GM12878 (cell line): Measurements from ENCODE around the gene CALB2. TPM values are rescaled to one million over a fixed set of nuclear protein-coding genes. Genes with fewer than 3 reads are reported as not detected.

Experiments
- ATAC-seq: fragments of 200-7000 bp; cut with Tn5 transposase; 3 replicates; pipeline ENCODE4 v1.9.1; 2020; ENCODE audit warnings: mild to moderate bottlenecking, moderate library complexity
- BruUV-seq: library from RNA; stranded (reverse); fragments of 400-500 nt; replicated peaks from 2 replicates; lab custom pipeline; 2021; lab: Mats Ljungman, UMichigan
- CTCF ChIA-PET: fragments of 300-600 bp; sonication (Branson Sonifier 250); formaldehyde crosslinking; extraction: SDS; loops from one replicate; lab custom pipeline; 2021; ENCODE audit warnings: inconsistent platforms; lab: Yijun Ruan, JAX
- POLR2A ChIA-PET: fragments of 350-600 bp; formaldehyde crosslinking; extraction: SDS; loops from one replicate; lab custom pipeline; 2021; ENCODE audit warnings: inconsistent platforms; lab: Charles Lee
- RAD21 ChIA-PET: fragments of 300-600 bp; sonication (Branson Sonifier 250); formaldehyde crosslinking; loops from one replicate; lab custom pipeline; 2023; ENCODE audit warnings: antibody characterized with exemption; ENCODE audit not compliant: unreplicated experiment; lab: Charles Lee
- SMC1A ChIA-PET: fragments of 300-600 bp; sonication (Branson Sonifier 250); formaldehyde crosslinking; loops from one replicate; lab custom pipeline; 2023; ENCODE audit not compliant: unreplicated experiment, uncharacterized antibody; lab: Charles Lee
- DNase-seq: peaks from one replicate; pipeline ENCODE4 v3.0.0-alpha.2; 2011; ENCODE audit warnings: low read depth, low spot score
- FAIRE-seq: peaks from 3 replicates; lab custom pipeline; 2011; peaks lifted over from hg19 to GRCh38; lab: Jason Lieb, UNC
- H2AFZ ChIP-seq: 2 replicates; pipeline ENCODE4 v1.6.0; 2011; ENCODE audit warnings: low read depth, low read length, control low read depth; ENCODE audit not compliant: control insufficient read depth
- H3K27ac ChIP-seq: 2 replicates; pipeline ENCODE4 v1.5.1; 2011; ENCODE audit warnings: control low read depth; ENCODE audit not compliant: control insufficient read depth, insufficient read depth
- H3K27me3 ChIP-seq, 2 experiments: replicated peaks in 1 of 2; 2 replicates each; pipeline versions ENCODE4 v1.6.0 to v1.6.1; 2011; ENCODE audit warnings: low read length in 1 of 2; ENCODE audit not compliant: control insufficient read depth in 2 of 2, insufficient read depth in 2 of 2
- H3K36me3 ChIP-seq, 2 experiments: 2 replicates each; pipeline ENCODE4 v1.5.1; 2011; ENCODE audit warnings: low read length in 1 of 2; ENCODE audit not compliant: control insufficient read depth in 2 of 2, insufficient read depth in 2 of 2
- H3K4me1 ChIP-seq: 2 replicates; pipeline ENCODE4 v1.6.1; 2011; ENCODE audit warnings: mild to moderate bottlenecking, low read length, moderate library complexity, mixed read lengths; ENCODE audit not compliant: control insufficient read depth, insufficient read depth
- H3K4me2 ChIP-seq: 2 replicates; pipeline ENCODE4 v1.6.0; 2011; ENCODE audit warnings: control low read depth; ENCODE audit not compliant: control insufficient read depth, insufficient read depth
- H3K4me3 ChIP-seq: fragments of 200-600 bp; sonication (generic); 2 replicates; pipeline ENCODE4 v1.5.1; 2016
- H3K79me2 ChIP-seq: 2 replicates; pipeline ENCODE4 v1.6.0; 2011; ENCODE audit warnings: low read length; ENCODE audit not compliant: control insufficient read depth, insufficient read depth
- H3K9ac ChIP-seq: 2 replicates; pipeline ENCODE4 v1.8.0; 2011; ENCODE audit warnings: low read length, control low read depth, mixed read lengths; ENCODE audit not compliant: control insufficient read depth, insufficient read depth
- H3K9me3 ChIP-seq: replicated peaks from 3 replicates; pipeline ENCODE4 v1.5.1; 2011; ENCODE audit warnings: mild to moderate bottlenecking, low read length; ENCODE audit not compliant: control insufficient read depth, insufficient read depth
- H4K20me1 ChIP-seq: 2 replicates; pipeline ENCODE4 v1.6.0; 2011; ENCODE audit not compliant: control insufficient read depth, insufficient read depth
- BMI1 ChIP-seq: fragments of 450-650 bp; IDR thresholded peaks from 2 replicates; pipeline ENCODE4 v1.6.1; 2016; ENCODE audit warnings: mild to moderate bottlenecking, moderate library complexity, borderline replicate concordance
- CHD2 ChIP-seq: IDR thresholded peaks from 2 replicates; pipeline ENCODE4 v1.6.1; 2011; ENCODE audit warnings: low read depth, low read length, improper control_type of control experiment, borderline replicate concordance
- CREB1 ChIP-seq: IDR thresholded peaks from 2 replicates; pipeline ENCODE4 v1.6.1; 2012; ENCODE audit warnings: low read depth, mild to moderate bottlenecking, inconsistent platforms
- ETV6 ChIP-seq, 2 experiments: fragments of 450-650 bp in 1 of 2; IDR thresholded peaks in 1 of 2; conservative IDR thresholded peaks in 1 of 2; 2 replicates each; pipeline ENCODE4 v1.6.1; 2014; ENCODE audit warnings: antibody characterized with exemption in 1 of 2, borderline replicate concordance in 1 of 2, low read depth in 1 of 2, mild to moderate bottlenecking in 1 of 2, moderate library complexity in 1 of 2
- HDAC6 ChIP-seq: fragments of 200-600 bp; sonication (generic); IDR thresholded peaks from one replicate; pipeline ENCODE4 v1.8.0; 2017; ENCODE audit warnings: antibody characterized with exemption; ENCODE audit not compliant: unreplicated experiment
- JUNB ChIP-seq: IDR thresholded peaks from 2 replicates; pipeline ENCODE4 v1.6.1; 2016; ENCODE audit warnings: antibody characterized with exemption, mild to moderate bottlenecking
- MEF2B ChIP-seq: fragments of 450-650 bp; IDR thresholded peaks from 2 replicates; pipeline ENCODE4 v1.6.1; 2018; ENCODE audit warnings: mild to moderate bottlenecking, moderate library complexity; ENCODE audit not compliant: partially characterized antibody, poor library complexity, severe bottlenecking
- MTA3 ChIP-seq: IDR thresholded peaks from 2 replicates; pipeline ENCODE4 v1.6.1; 2012; ENCODE audit warnings: low read length, inconsistent platforms, borderline replicate concordance
- MXI1 ChIP-seq: fragments of 150-350 bp; IDR thresholded peaks from 2 replicates; pipeline ENCODE4 v1.6.1; 2011; ENCODE audit warnings: low read depth, mild to moderate bottlenecking, inconsistent platforms, low read length, improper control_type of control experiment
- TCF7 ChIP-seq: IDR thresholded peaks from 2 replicates; pipeline ENCODE4 v1.6.1; 2014; ENCODE audit warnings: antibody characterized with exemption, borderline replicate concordance
- WRNIP1 ChIP-seq: IDR thresholded peaks from 2 replicates; pipeline ENCODE4 v1.6.1; 2011; ENCODE audit warnings: low read depth, low read length, improper control_type of control experiment, borderline replicate concordance
- YY1 ChIP-seq: IDR thresholded peaks from 2 replicates; pipeline ENCODE4 v1.6.1; 2011; ENCODE audit warnings: low read depth, mild to moderate bottlenecking, low read length
- WGBS: methylation state at CpG from one replicate; pipeline ENCODE4 v1.1.6; 2016; ENCODE audit warnings: low lambda C conversion rate; ENCODE audit not compliant: insufficient replicate concordance, insufficient coverage; ENCODE audit errors: missing lambda C conversion rate; 5-methylcytosine and 5-hydroxymethylcytosine counted together
- in situ Hi-C: fragments of 300-500 bp; cut with MboI; formaldehyde crosslinking; loops from 9 replicates; pipeline ENCODE4 v1.14.3; 2018; ENCODE audit warnings: mixed read lengths
- intact Hi-C: fragments of 100-400 bp; cut with micrococcal nuclease; formaldehyde crosslinking; loops from one replicate; pipeline ENCODE4 v1.14.2; 2022; ENCODE audit not compliant: unreplicated experiment
- polyA plus RNA-seq, 11 experiments: library from polyadenylated mRNA; depleted of rRNA in 4 of 11; unstranded in 6 of 11; stranded (reverse) in 5 of 11; fragments of >200 nt; fragmentation: Nextera tagmentation in 4 of 11; fragmentation: Illumina TruSeq in 1 of 11; extraction: Ambion mirVana in 4 of 11; extraction: Trizol in 1 of 11; gene quantifications; 1 replicate in 1 of 11; 2 replicates in 10 of 11; pipeline versions ENCODE4 v1.2.1 to v1.2.3, GENCODE V29; 2011 to 2016; ENCODE audit warnings: inconsistent platforms in 2 of 11, missing spikeins in 2 of 11, low read depth in 1 of 11
- total RNA-seq, 4 experiments: library from RNA; depleted of rRNA in 3 of 4; stranded (reverse); fragments of >200 nt in 3 of 4; fragmentation: Illumina TruSeq in 1 of 4; extraction: Trizol in 1 of 4; gene quantifications; 2 replicates each; pipeline versions ENCODE4 v1.2.1 to v1.2.3, GENCODE V29; 2013 to 2021
- TF ChIP-seq, protein P1 (sequence below): IDR thresholded peaks from 2 replicates; pipeline ENCODE4 v1.6.1; 2012; ENCODE audit warnings: low read depth, low read length, improper control_type of control experiment

Gene CALB2
- total and polyA plus RNA-seq, 10 of the 15 experiments (the other 5 are each of a cell fraction or from before 2014, with no cell fraction given) = not detected

DNA sequence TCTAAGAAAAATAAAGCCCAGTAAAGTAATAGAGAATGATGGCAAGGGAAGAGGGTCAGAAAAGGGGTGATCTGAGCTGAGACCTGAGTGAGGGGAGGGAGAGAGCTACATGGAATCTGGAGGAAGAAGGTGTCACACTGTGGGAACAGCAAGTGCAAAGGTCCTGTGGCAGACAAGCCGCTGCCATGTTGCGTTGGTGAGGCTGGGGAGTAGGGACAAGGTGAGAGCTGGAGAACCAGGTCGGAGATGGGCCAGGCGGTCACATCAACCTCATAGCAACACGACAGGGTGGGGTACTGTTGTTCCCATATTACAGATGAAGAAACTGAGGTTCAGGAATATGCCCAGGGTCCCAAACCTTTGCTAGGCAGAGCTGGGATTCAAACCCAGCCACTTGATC is 16.6 kb upstream of the CALB2 start (continued):
- TF ChIP-seq JUNB (no peak), BMI1 (no peak)

DNA sequence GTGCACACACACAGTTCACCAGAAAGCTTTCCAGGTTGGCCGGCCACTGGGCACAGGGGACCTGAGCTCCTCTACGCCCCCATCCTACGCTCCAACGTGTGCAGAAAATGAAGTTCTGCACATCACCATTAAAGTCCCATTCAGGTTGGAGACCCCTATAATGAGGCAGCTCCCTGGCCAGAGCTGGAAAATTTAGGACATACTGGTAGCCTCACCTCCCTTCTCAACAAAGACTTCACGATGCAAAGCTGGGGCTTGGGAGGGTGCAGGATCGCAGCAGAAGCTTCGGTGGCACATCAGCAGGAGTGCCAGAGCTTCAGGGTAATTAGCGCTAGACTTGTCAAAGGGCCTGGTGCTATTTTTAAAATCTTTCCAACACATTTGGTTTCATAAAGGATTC is 15.4 kb upstream of the CALB2 start:
- no peaks in the 10 kb centered on the region for H3K36me3 ChIP-seq
- H4K20me1 ChIP-seq = no peaks in the 10 kb centered on the region
- CTCF ChIA-PET = interaction anchor here (0.7 kb wide), 1 partner anchor 13 kb away, joined by 3 read pairs; no protein-coding TSS in a partner anchor
- SMC1A ChIA-PET = no interaction called here
- H2AFZ ChIP-seq = no peak overlapping the region
- no peaks in the 10 kb centered on the region for H3K9me3 ChIP-seq
- RAD21 ChIA-PET = no interaction called here
- BruUV-seq = no TSS peak
- no peak overlapping the region for H3K27ac ChIP-seq
- H3K4me1 ChIP-seq = no peaks in the 10 kb centered on the region
- H3K79me2 ChIP-seq = no peaks in the 10 kb centered on the region
- intact Hi-C loops = no loop called here
- in situ Hi-C loops = no loop called here
- no peak overlapping the region for H3K9ac ChIP-seq
- ATAC-seq (no peak), DNase-seq (no peak)
- H3K4me3 ChIP-seq = no peak overlapping the region
- POLR2A ChIA-PET = no interaction called here
- no peak overlapping the region for H3K4me2 ChIP-seq
- 54% methylated on average over 8 of the region's 8 CpGs for WGBS
- TF ChIP-seq CHD2 = no peak
- no peak for TF ChIP-seq ETV6 (conservative IDR thresholded peaks at IDR 0.05 in 1 of 2, IDR thresholded peaks at IDR 0.05 in 1 of 2; ENCODE audit: borderline replicate concordance in 1 of 2, low read depth in 1 of 2)
- no peak for TF ChIP-seq MTA3
- TF ChIP-seq, all 136 proteins: peak for 0
- FAIRE-seq = no peak
- peaks cover 0 to 2% of the 10 kb centered on the region in 2 experiments; a peak in 2 of 4 replicates for H3K27me3 ChIP-seq

DNA sequence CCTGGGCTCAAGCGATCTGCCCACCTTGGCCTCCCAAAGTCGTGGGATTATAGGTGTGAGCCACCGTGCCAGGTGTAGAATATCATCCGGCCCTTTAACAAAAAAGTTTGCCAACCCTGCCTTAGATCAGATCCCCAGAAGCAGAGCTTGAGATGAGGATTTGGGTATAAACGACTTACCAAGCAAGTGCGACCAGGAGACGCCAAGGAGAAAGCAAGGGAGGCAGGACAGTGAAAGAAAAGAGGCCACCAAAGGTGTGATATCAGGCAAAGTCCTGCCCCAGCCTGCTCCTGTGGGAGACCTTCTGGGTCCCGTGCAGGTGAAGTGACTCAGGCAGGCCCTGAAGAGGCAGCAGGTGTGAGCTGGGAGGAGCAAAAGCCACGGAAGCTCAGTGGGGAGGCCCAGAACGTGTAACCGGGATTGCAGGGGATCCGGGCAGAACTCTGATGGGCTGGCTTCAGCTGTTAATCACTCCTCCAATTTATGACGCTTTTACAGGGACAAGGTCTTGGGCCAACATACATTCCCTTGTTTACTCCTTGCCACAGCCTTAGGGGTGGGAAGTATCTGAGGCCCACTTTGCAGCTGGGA is 14.1 kb upstream of the CALB2 start:
- ATAC-seq (no peak), FAIRE-seq (no peak), DNase-seq (no peak)
- H3K27me3 ChIP-seq = peaks cover 0 to 2% of the 10 kb centered on the region in 2 experiments; a peak in 2 of 4 replicates
- WGBS = 20% methylated on average over 13 of the region's 13 CpGs
- no peak overlapping the region for H3K4me3 ChIP-seq
- no TSS peak for BruUV-seq
- no peak overlapping the region for H2AFZ ChIP-seq
- H3K9ac ChIP-seq = no peak overlapping the region
- CTCF ChIA-PET = no interaction called here
- no peaks in the 10 kb centered on the region for H3K4me1 ChIP-seq
- in situ Hi-C loops (no loop called here), intact Hi-C loops (no loop called here)
- H3K9me3 ChIP-seq = no peaks in the 10 kb centered on the region
- SMC1A ChIA-PET = no interaction called here
- no peaks in the 10 kb centered on the region for H3K79me2 ChIP-seq
- H3K4me2 ChIP-seq = no peak overlapping the region
- no peak overlapping the region for H3K27ac ChIP-seq
- H4K20me1 ChIP-seq = no peaks in the 10 kb centered on the region
- no peaks in the 10 kb centered on the region for H3K36me3 ChIP-seq
- RAD21 ChIA-PET = interaction anchor here (0.7 kb wide), 1 partner anchor 33 kb away, joined by 3 read pairs; no protein-coding TSS in a partner anchor
- POLR2A ChIA-PET = no interaction called here
- TF ChIP-seq JUNB (no peak), CREB1 (no peak), MEF2B (no peak), HDAC6 (no peak), YY1 (no peak), WRNIP1 (no peak), MXI1 (no peak), TCF7 (no peak)
- TF ChIP-seq, protein P1, sequence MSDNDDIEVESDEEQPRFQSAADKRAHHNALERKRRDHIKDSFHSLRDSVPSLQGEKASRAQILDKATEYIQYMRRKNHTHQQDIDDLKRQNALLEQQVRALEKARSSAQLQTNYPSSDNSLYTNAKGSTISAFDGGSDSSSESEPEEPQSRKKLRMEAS = no peak
